GM18517 (cell line): ENCODE results near the gene RPTOR.
"Not testable (repeated sequence)": the region's sequence is repeated elsewhere in the genome, so short reads cannot be mapped to it uniquely, and the experiment has no call there.

ENCODE experiments used
- ATAC-seq: cut with Tn5 transposase; IDR thresholded peaks from one replicate; pipeline ENCODE4 v1.9.1; 2021; ENCODE audit warnings: mild to moderate bottlenecking, moderate library complexity; ENCODE audit not compliant: unreplicated experiment

RPTOR gene

DNA sequence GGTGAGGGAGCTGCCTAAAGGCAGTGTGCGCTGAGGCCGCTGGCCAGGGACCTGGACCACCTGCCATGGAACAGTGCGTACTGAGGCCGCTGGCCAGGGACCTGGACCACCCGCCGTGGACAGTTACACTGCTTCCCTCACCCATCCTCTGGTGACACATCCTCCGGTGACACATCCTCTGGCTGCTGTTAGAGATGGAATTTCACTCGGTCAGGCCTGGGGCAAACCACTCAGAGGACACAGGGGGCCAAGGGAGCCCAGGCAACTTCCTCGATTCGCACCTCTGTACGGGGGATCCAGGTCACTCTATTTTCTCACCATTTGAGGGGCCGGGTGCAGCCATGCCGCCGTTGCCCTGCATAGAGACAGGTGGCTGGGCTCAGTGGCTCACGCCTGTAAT lies 32.4 kb upstream of the RPTOR start:
- no peak for ATAC-seq

- ATAC-seq = no peak
Measured at GRCh38 chr17:80513201-80513600, 31.4 kb upstream of the RPTOR start.

DNA sequence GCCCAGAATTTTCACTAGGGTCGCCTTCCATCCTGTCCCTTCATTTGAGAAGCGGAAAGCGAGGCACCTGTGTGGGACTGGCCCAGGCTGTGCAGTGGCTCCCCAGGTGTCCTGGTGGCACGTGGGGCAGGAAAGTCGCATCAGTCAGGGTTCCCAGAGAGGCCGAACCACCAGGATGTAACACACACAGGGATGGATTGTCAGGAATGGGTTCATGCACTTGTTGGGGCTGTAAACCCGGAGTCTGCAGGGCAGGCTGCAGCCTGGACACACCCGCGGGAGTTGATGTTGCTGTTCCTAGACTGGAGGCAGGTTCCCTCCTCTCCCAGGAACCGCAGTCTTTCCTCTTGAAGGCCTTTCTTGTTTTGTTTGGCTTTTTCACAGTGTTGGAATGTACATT lies 30.7 kb upstream of the RPTOR start:
- ATAC-seq = no peak

- ATAC-seq = no peak
Measured at GRCh38 chr17:80516171-80516932, 28.3 kb upstream of the RPTOR start.

- no peak for ATAC-seq
Measured at GRCh38 chr17:80517641-80518040, 27.0 kb upstream of the RPTOR start.

GRCh38 chr17:80518392-80518791 lies 26.2 kb upstream of the RPTOR start:
- ATAC-seq = no peak

- ATAC-seq = no peak
Measured at GRCh38 chr17:80519091-80519781, 25.4 kb upstream of the RPTOR start.

DNA sequence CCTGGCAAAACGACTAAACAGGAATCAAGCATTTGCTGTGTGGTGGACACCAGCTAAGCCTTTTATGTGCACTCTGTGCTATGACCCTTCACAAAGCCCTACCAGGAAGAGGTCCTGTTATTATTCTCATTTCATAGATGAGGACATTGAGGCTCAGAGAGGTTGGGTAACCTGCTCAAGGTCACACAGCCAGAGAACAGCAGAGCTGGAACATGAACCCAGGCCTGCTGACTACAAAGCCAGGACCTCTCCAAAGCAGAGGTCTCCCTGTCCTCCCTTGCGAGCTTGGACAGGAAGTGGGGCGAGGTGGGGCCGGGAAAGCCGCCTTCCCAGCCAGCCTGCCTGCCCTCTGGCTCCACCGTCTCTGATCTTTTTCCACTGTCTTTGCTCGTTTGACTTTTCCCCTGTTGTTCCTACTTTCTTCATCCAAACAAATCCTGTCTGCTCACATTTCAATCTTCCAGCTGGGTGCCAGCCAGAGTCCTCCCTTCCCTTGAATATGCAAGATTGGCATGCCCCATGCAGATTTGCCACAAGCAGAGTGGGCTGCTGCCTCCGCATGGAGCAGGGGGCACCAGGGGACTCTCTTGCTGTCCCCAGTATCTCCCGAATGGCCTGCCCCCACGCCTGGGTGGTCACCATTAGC lies 23.7 kb upstream of the RPTOR start:
- ATAC-seq = no peak

GRCh38 chr17:80523054-80523744 lies 21.4 kb upstream of the RPTOR start:
- no peak for ATAC-seq

- no peak for ATAC-seq
Measured at GRCh38 chr17:80523956-80524712, 20.5 kb upstream of the RPTOR start.

DNA sequence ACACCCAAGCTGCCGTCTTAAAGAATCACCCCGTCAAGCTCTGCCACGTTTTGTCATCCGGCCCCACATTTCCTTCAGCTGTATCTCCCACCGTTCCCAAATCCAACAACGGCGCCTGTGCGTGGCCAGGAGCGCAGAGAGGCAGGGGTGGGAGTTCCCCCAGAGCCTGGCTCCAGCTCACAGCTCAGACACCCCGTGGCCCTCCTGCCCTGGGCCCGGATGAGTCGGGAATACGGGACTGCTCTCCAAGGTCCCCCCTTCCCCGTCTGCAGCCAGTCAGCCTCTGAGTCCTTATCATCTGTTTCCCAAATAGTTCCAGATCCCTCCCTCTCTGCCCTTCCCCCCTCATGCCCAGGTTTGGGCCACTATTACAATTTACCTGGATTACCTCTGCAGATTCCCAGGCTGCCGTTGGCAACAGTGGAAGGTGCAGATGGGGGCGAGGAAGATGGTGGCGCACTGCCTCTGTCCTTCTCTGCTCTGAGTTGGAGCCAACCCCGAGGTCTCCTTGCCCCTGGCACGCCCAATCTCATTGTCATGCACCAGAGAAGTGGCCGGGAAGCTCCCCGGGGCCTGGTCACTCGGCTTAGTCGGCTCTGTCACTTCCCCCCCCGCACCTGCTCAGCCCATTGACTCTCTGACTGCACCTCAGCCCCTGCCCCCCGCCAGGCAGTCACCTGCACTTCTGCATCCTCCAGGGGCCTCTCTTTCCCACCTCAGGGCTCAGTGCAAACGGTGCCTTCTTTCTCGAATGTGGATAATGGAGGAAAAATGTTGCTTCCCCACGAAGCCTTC lies 18.3 kb upstream of the RPTOR start:
- ATAC-seq = no peak

GRCh38 chr17:80527016-80527645 lies 17.5 kb upstream of the RPTOR start:
- no peak for ATAC-seq

GRCh38 chr17:80528536-80528935 lies 16.1 kb upstream of the RPTOR start:
- ATAC-seq = no peak

- ATAC-seq = no peak
Measured at GRCh38 chr17:80529104-80529903, 15.3 kb upstream of the RPTOR start.

DNA sequence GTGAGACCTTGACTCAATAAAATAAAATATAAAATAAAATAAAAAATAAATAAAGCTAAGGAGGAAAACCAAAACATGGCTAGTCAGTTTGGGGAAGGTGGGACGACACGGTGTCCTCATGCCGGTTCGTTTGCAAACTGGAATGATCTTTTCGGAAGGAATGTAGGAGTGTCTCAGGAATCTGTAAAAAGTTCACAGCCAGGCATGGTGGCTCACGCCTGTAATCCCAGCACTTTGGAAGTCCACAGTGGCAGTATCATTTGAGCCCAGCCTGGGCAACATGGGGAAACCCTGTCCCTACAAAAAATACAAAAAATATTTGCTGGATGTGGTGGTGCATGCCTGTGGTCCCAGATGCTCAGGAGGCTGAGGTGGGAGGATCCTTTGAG lies 14.7 kb upstream of the RPTOR start:
- no peak for ATAC-seq

- ATAC-seq = no peak
Measured at GRCh38 chr17:80531400-80531799, 13.2 kb upstream of the RPTOR start.

DNA sequence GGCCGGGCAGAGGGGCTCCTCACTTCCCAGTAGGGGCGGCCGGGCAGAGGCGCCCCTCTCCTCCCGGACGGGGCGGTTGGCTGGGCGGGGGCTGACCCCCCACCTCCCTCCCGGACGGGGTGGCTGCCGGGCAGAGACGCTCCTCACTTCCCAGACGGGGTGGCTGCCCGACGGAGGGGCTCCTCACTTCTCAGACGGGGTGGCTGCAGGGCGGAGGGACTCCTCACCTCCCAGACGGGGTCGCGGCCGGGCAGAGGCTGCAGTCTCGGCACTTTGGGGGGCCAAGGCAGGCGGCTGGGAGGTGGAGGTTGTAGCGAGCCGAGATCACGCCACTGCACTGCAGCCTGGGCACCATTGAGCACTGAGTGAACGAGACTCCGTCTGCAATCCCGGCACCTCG lies 7.3 kb upstream of the RPTOR start:
- not testable (repeated sequence) for ATAC-seq

DNA sequence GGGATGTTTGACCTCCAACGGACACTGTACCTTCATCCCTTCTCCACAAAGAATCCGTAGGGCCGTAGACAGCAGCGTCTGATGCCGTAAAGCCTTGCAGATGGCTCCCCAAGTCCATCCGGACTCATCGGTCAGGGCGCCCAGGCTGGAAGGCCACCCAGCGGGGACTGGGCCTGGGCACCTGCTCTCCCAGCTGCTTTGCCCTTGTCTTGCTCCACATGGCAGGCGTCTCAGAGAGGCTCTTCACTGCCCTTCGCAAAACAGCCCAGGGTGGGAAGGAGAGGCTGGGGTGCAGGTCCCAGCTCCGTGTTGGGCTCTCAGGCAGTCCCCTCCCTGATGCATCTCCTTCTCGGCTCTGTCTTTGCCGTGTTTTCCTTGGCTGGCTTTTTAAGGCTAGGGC lies 6.2 kb upstream of the RPTOR start:
- ATAC-seq = no peak
